ENCODE data around the gene LRGUK. TPM values are rescaled to one million over a fixed set of nuclear protein-coding genes. Genes with fewer than 3 reads are reported as not detected.
"Not testable (repeated sequence)": the region's sequence is repeated elsewhere in the genome, so short reads cannot be mapped to it uniquely, and the experiment has no call there.

The LRGUK gene
- total RNA-seq, 4 donors from 2014 or later = 0.08 to 0.61 (median 0.39) TPM

GRCh38 chr7:134210227-134210626, 83.1 kb downstream of the LRGUK start:
- 85 to 96% methylated on average over 5 to 8 of the region's 8 CpGs for WGBS, 2 donors

GRCh38 chr7:134210976-134211663, 84.0 kb downstream of the LRGUK start:
- Histone ChIP-seq H3K27ac (no peak overlapping the region), H3K9me3 (no peaks in the 10 kb centered on the region), H3K36me3 (no peaks in the 10 kb centered on the region), H3K27me3 (no peaks in the 10 kb centered on the region), H3K4me3 (no peak overlapping the region), H3K4me1 (no peaks in the 10 kb centered on the region)
- 85 to 90% methylated on average over 6 to 7 of the region's 7 CpGs for WGBS, 2 donors
- TF ChIP-seq POLR2A (IDR thresholded peaks at IDR 0.05) (no peak), CTCF (IDR thresholded peaks at IDR 0.05) (no peak)
- intact Hi-C loops (cut with DNase I) = no loop called here
- no peak for DNase-seq

More at GRCh38 chr7:134210227-134210626, 83.1 kb downstream of the LRGUK start:
- Histone ChIP-seq H3K36me3 (no peaks in the 10 kb centered on the region), H3K4me3 (no peak overlapping the region), H3K27ac (no peak overlapping the region), H3K9me3 (no peaks in the 10 kb centered on the region), H3K4me1 (no peaks in the 10 kb centered on the region), H3K27me3 (no peaks in the 10 kb centered on the region)
- DNase-seq = no peak
- TF ChIP-seq POLR2A (IDR thresholded peaks at IDR 0.05) (no peak), CTCF (IDR thresholded peaks at IDR 0.05) (no peak)
- intact Hi-C loops (cut with DNase I) = no loop called here

- no peak for TF ChIP-seq POLR2A (IDR thresholded peaks at IDR 0.05)
- no peak for TF ChIP-seq CTCF (IDR thresholded peaks at IDR 0.05)
- Histone ChIP-seq H3K4me3 (no peak overlapping the region), H3K36me3 (no peaks in the 10 kb centered on the region), H3K4me1 (no peaks in the 10 kb centered on the region), H3K27me3 (no peaks in the 10 kb centered on the region), H3K9me3 (no peaks in the 10 kb centered on the region), H3K27ac (no peak overlapping the region)
- no peak for DNase-seq
- intact Hi-C loops (cut with DNase I) = no loop called here
These were observed 84.7 kb downstream of the LRGUK start for GRCh38 chr7:134211817-134212216.

- no peak overlapping the region for H3K4me3 ChIP-seq
- no peaks in the 10 kb centered on the region for H3K27me3 ChIP-seq
- intact Hi-C loops (cut with DNase I) = no loop called here
- no peaks in the 10 kb centered on the region for H3K9me3 ChIP-seq
- no peaks in the 10 kb centered on the region for H3K36me3 ChIP-seq
- TF ChIP-seq CTCF (IDR thresholded peaks at IDR 0.05) (no peak), POLR2A (IDR thresholded peaks at IDR 0.05) (no peak)
- H3K27ac ChIP-seq = no peak overlapping the region
- H3K4me1 ChIP-seq = no peaks in the 10 kb centered on the region
- no peak for DNase-seq
- WGBS, 2 donors = 69 to 74% methylated on average over 12 to 13 of the region's 13 CpGs
These were observed 85.7 kb downstream of the LRGUK start for GRCh38 chr7:134212576-134213546.

- TF ChIP-seq CTCF (IDR thresholded peaks at IDR 0.05) = no peak
- TF ChIP-seq POLR2A (IDR thresholded peaks at IDR 0.05) = no peak
- Histone ChIP-seq H3K4me3 (no peak overlapping the region), H3K27me3 (no peaks in the 10 kb centered on the region), H3K27ac (no peak overlapping the region), H3K36me3 (no peaks in the 10 kb centered on the region), H3K4me1 (no peaks in the 10 kb centered on the region), H3K9me3 (no peaks in the 10 kb centered on the region)
- intact Hi-C loops (cut with DNase I) = no loop called here
- DNase-seq = no peak
- 60 to 77% methylated on average over 3 of the region's 3 CpGs for WGBS, 2 donors
These were observed 93.1 kb downstream of the LRGUK start for GRCh38 chr7:134220236-134220635.

- H3K36me3 ChIP-seq; H3K27me3 ChIP-seq; intact Hi-C loops (cut with DNase I); H3K9me3 ChIP-seq; H3K27ac ChIP-seq; H3K4me3 ChIP-seq; DNase-seq; H3K4me1 ChIP-seq: not testable (repeated sequence)
- 78 to 86% methylated on average over 7 of the region's 7 CpGs for whole genome bisulfite sequencing, 2 donors
These were observed 104.2 kb downstream of the LRGUK start for GRCh38 chr7:134231296-134231695.

All from esophagus squamous epithelium (tissue), 5 donors.